ENCODE measurements around the gene STAM2. TPM values are rescaled to one million over a fixed set of nuclear protein-coding genes. Genes with fewer than 3 reads are reported as not detected.
"Not testable (repeated sequence)": the region's sequence is repeated elsewhere in the genome, so short reads cannot be mapped to it uniquely, and the experiment has no call there.

The STAM2 gene
- total RNA-seq, 1 experiment from 2014 or later = 28.1 TPM

- no TSS peak for BruUV-seq (replicated peaks)
- no peak overlapping the region for H3K27ac ChIP-seq (ENCODE audit: low read depth, low read length, poor library complexity, severe bottlenecking)
These were observed 61.2 kb downstream of the STAM2 start for GRCh38 chr2:152114366-152114765.

GRCh38 chr2:152107140-152107539, 68.4 kb downstream of the STAM2 start:
- DNase-seq (ENCODE audit: low spot score); H3K27ac ChIP-seq (ENCODE audit: low read depth, low read length, poor library complexity, severe bottlenecking); CTCF ChIA-PET; BruUV-seq (replicated peaks); intact Hi-C loops (cut with micrococcal nuclease; ENCODE audit: unreplicated experiment); H3K4me1 ChIP-seq (ENCODE audit: insufficient read depth, low read length, poor library complexity, severe bottlenecking); H3K36me3 ChIP-seq (ENCODE audit: insufficient read depth, low read length, poor library complexity, severe bottlenecking); POLR2A ChIA-PET (ENCODE audit: low non-redundant PET); H3K9me3 ChIP-seq (ENCODE audit: low read depth, low read length, poor library complexity, severe bottlenecking); H3K4me3 ChIP-seq (ENCODE audit: low read depth, low read length, poor library complexity, severe bottlenecking); H3K27me3 ChIP-seq (replicated peaks; ENCODE audit: insufficient read depth, low read depth, low read length, poor library complexity): not testable (repeated sequence)

More at GRCh38 chr2:152114366-152114765, 61.2 kb downstream of the STAM2 start:
- no peaks in the 10 kb centered on the region for H3K36me3 ChIP-seq (ENCODE audit: insufficient read depth, low read length, poor library complexity, severe bottlenecking)
- ChIA-PET POLR2A (ENCODE audit: low non-redundant PET) (no interaction called here), CTCF (no interaction called here)
- H3K27me3 ChIP-seq (replicated peaks; ENCODE audit: insufficient read depth, low read depth, low read length, poor library complexity) = no peaks in the 10 kb centered on the region
- no peak for TF ChIP-seq EZH2 (IDR thresholded peaks at IDR 0.05; ENCODE audit: borderline replicate concordance, low read depth, low read length, poor library complexity, severe bottlenecking)
- no peak for TF ChIP-seq CTCF (conservative IDR thresholded peaks at IDR 0.05; ENCODE audit: low read depth, low read length)
- no peak overlapping the region for H3K4me3 ChIP-seq (ENCODE audit: low read depth, low read length, poor library complexity, severe bottlenecking)
- no peaks in the 10 kb centered on the region for H3K9me3 ChIP-seq (ENCODE audit: low read depth, low read length, poor library complexity, severe bottlenecking)
- intact Hi-C loops (cut with micrococcal nuclease; ENCODE audit: unreplicated experiment) = no loop called here
- DNase-seq (ENCODE audit: low spot score) = no peak
- no peaks in the 10 kb centered on the region for H3K4me1 ChIP-seq (ENCODE audit: insufficient read depth, low read length, poor library complexity, severe bottlenecking)

GRCh38 chr2:152106464-152106863, 69.1 kb downstream of the STAM2 start:
- H3K4me1 ChIP-seq (ENCODE audit: insufficient read depth, low read length, poor library complexity, severe bottlenecking) = no peaks in the 10 kb centered on the region
- no peaks in the 10 kb centered on the region for H3K27me3 ChIP-seq (replicated peaks; ENCODE audit: insufficient read depth, low read depth, low read length, poor library complexity)
- ChIA-PET CTCF (no interaction called here), POLR2A (ENCODE audit: low non-redundant PET) (no interaction called here)
- no peaks in the 10 kb centered on the region for H3K36me3 ChIP-seq (ENCODE audit: insufficient read depth, low read length, poor library complexity, severe bottlenecking)
- no peak overlapping the region for H3K4me3 ChIP-seq (ENCODE audit: low read depth, low read length, poor library complexity, severe bottlenecking)
- no peak overlapping the region for H3K27ac ChIP-seq (ENCODE audit: low read depth, low read length, poor library complexity, severe bottlenecking)
- H3K9me3 ChIP-seq (ENCODE audit: low read depth, low read length, poor library complexity, severe bottlenecking) = no peaks in the 10 kb centered on the region
- intact Hi-C loops (cut with micrococcal nuclease; ENCODE audit: unreplicated experiment) = no loop called here
- no peak for DNase-seq (ENCODE audit: low spot score)
- BruUV-seq (replicated peaks) = no TSS peak
- TF ChIP-seq CTCF (conservative IDR thresholded peaks at IDR 0.05; ENCODE audit: low read depth, low read length) (no peak), EZH2 (IDR thresholded peaks at IDR 0.05; ENCODE audit: borderline replicate concordance, low read depth, low read length, poor library complexity, severe bottlenecking) (no peak)

GRCh38 chr2:152103271-152103670, 72.3 kb downstream of the STAM2 start:
- H3K27ac ChIP-seq (ENCODE audit: low read depth, low read length, poor library complexity, severe bottlenecking) = no peak overlapping the region
- peaks cover 30% of the 10 kb centered on the region for H3K27me3 ChIP-seq (replicated peaks; ENCODE audit: insufficient read depth, low read depth, low read length, poor library complexity)
- no peak for DNase-seq (ENCODE audit: low spot score)
- no peak overlapping the region for H3K4me3 ChIP-seq (ENCODE audit: low read depth, low read length, poor library complexity, severe bottlenecking)
- TF ChIP-seq EZH2 (IDR thresholded peaks at IDR 0.05; ENCODE audit: borderline replicate concordance, low read depth, low read length, poor library complexity, severe bottlenecking) (no peak), CTCF (conservative IDR thresholded peaks at IDR 0.05; ENCODE audit: low read depth, low read length) (no peak)
- H3K4me1 ChIP-seq (ENCODE audit: insufficient read depth, low read length, poor library complexity, severe bottlenecking) = peaks cover 6% of the 10 kb centered on the region
- no TSS peak for BruUV-seq (replicated peaks)
- POLR2A ChIA-PET (ENCODE audit: low non-redundant PET) = interaction anchor here (0.6 kb wide), 1 partner anchor 10 kb away, joined by 3 read pairs; no protein-coding TSS in a partner anchor
- CTCF ChIA-PET = no interaction called here
- H3K9me3 ChIP-seq (ENCODE audit: low read depth, low read length, poor library complexity, severe bottlenecking) = no peaks in the 10 kb centered on the region
- H3K36me3 ChIP-seq (ENCODE audit: insufficient read depth, low read length, poor library complexity, severe bottlenecking) = no peaks in the 10 kb centered on the region
- intact Hi-C loops (cut with micrococcal nuclease; ENCODE audit: unreplicated experiment) = no loop called here

All from A673 (cell line).